ENCODE data around the gene PRR5L. TPM values are rescaled to one million over a fixed set of nuclear protein-coding genes. Genes with fewer than 3 reads are reported as not detected.

Gene PRR5L
- total RNA-seq, 1 donor from 2014 or later, result 32.5 TPM

DNA sequence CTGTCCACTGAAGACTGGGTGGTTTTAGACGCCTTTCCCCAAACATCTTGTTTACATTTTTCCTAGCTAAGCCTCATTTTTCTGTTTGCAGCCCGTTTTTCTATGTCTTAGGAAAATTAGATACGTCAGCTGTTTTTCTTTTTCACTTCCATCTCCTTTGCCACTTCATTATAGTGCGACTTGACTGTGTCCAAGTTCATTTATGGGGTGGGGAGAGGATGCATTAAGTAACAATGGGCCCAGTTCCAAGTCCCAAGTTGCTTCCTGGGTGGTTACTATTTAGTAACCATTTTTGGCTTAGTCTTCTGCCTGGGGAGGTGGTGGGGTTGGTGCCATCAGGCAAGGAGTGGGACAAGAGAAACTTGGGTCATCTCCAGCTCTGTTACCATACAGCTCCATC, 131.0 kb downstream of the PRR5L start:
- Histone ChIP-seq H3K27ac (no peak overlapping the region), H3K4me1 (no peaks in the 10 kb centered on the region), H3K4me3 (no peak overlapping the region), H3K27me3 (no peaks in the 10 kb centered on the region), H3K36me3 (no peaks in the 10 kb centered on the region), H3K9me3 (no peaks in the 10 kb centered on the region)
- TF ChIP-seq, protein P1, sequence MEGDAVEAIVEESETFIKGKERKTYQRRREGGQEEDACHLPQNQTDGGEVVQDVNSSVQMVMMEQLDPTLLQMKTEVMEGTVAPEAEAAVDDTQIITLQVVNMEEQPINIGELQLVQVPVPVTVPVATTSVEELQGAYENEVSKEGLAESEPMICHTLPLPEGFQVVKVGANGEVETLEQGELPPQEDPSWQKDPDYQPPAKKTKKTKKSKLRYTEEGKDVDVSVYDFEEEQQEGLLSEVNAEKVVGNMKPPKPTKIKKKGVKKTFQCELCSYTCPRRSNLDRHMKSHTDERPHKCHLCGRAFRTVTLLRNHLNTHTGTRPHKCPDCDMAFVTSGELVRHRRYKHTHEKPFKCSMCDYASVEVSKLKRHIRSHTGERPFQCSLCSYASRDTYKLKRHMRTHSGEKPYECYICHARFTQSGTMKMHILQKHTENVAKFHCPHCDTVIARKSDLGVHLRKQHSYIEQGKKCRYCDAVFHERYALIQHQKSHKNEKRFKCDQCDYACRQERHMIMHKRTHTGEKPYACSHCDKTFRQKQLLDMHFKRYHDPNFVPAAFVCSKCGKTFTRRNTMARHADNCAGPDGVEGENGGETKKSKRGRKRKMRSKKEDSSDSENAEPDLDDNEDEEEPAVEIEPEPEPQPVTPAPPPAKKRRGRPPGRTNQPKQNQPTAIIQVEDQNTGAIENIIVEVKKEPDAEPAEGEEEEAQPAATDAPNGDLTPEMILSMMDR (IDR thresholded peaks at IDR 0.05), result no peak
- DNase-seq (ENCODE audit: low spot score in 2 of 2), result no peak
- intact Hi-C loops (cut with DNase I), result no loop called here

DNA sequence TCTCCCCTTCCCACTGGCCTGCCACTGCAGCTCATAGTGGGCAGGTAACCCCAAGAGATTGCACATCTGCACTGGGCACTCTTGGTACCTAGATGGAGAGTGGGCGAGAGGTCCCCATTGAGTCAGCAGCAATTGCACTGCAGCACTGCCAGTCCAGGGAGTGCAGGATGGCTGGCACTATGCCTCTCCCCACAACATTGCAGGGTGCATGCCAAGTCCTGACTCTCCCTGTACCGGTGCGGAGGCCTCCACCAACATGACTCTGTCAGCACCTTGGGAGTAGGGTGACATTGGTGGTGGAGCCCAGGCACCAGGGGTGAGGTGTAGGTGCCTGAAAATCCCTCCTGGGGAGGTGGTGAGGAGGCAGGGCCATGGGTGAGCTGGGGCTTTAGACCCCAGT, 131.8 kb downstream of the PRR5L start:
- Histone ChIP-seq H3K4me1 (no peaks in the 10 kb centered on the region), H3K27ac (no peak overlapping the region), H3K36me3 (no peaks in the 10 kb centered on the region), H3K27me3 (no peaks in the 10 kb centered on the region), H3K9me3 (no peaks in the 10 kb centered on the region), H3K4me3 (no peak overlapping the region)
- no peak for DNase-seq (ENCODE audit: low spot score in 2 of 2)
- TF ChIP-seq, protein P1 (IDR thresholded peaks at IDR 0.05), result no peak
- intact Hi-C loops (cut with DNase I), result no loop called here

DNA sequence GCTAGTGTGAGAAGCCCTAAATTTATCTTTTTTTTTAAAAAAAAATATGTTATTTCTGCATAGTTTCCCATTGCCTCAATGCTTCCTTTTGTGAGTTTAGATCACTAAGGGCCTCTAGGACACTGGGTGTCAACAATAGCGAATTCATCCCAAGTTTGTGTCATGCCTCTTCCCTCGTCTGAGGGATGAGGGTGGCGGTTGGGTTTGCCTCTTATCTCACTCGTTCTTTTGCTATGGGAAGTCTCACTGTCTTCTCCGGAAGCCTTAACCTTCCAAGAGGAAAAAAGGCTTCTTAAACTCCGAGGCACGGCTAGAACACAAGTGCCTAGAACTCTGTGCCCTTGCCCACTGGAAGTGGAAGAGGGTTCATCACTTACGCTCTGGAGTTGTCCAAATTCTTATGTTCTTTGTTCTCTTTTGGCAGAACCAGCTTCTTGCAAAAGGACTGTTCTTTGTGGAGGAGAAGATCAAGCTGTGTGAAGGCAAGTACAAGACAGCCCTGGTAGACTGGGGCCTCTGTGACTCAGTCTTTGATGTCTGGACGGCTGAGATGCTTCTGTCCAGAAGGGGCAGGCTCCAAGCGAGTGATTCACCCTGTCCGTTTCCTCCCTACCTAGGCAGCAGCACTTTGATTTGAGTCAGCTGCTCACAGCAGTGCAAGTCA, 135.5 kb downstream of the PRR5L start:
- Histone ChIP-seq H3K36me3 (no peaks in the 10 kb centered on the region), H3K27me3 (no peaks in the 10 kb centered on the region), H3K9me3 (no peaks in the 10 kb centered on the region), H3K27ac (no peak overlapping the region), H3K4me3 (no peak overlapping the region), H3K4me1 (no peaks in the 10 kb centered on the region)
- TF ChIP-seq, protein P1 (IDR thresholded peaks at IDR 0.05), result no peak
- no peak for DNase-seq (ENCODE audit: low spot score in 2 of 2)
- intact Hi-C loops (cut with DNase I), result no loop called here

DNA sequence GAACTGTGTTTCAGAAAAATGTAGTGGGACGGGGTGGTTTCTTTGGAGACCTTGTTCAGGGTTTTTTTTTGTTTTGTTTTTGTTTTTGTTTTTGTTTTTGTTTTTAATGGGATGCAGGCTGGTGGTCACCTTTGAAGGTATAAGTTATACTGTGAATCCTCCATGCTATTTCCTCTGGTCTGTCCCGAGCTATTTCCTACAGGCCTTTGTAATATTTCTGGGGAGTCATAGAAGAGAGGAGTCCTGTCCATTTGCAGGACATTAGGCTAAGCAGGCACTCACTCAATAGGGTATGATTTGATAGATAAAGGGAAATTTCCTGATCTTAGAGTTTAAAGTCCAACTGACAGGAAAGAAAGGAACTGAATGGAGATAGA, 136.0 kb downstream of the PRR5L start:
- no peak for DNase-seq (ENCODE audit: low spot score in 2 of 2)
- H3K27ac ChIP-seq, result no peak overlapping the region
- intact Hi-C loops (cut with DNase I), result no loop called here

DNA sequence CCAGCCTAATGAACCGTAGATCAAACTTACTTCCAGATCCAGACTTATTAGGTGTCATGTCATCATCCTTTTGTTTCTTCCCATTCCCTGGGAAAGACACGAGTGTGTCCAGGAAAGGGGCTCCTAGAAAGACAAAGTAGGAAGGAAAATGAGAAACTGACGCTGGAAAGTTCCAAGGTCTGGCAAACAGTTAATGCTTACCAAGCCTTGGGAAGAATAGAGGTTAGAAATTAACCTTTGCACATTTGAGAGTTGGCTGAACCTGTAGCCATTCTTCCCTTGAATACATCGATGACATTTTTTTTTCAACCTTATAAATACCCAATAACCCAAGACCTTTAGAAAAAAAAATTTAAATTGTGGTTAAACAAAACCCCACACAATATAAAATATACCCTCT, 136.7 kb downstream of the PRR5L start:
- no peak overlapping the region for H3K4me3 ChIP-seq
- H3K36me3 ChIP-seq, result no peaks in the 10 kb centered on the region
- TF ChIP-seq, protein P1 (IDR thresholded peaks at IDR 0.05), result no peak
- no peaks in the 10 kb centered on the region for H3K27me3 ChIP-seq
- intact Hi-C loops (cut with DNase I), result no loop called here
- no peak overlapping the region for H3K27ac ChIP-seq
- no peaks in the 10 kb centered on the region for H3K4me1 ChIP-seq
- H3K9me3 ChIP-seq, result no peaks in the 10 kb centered on the region
- no peak for DNase-seq (ENCODE audit: low spot score in 2 of 2)

More for the DNA sequence above, 136.0 kb downstream of the PRR5L start:
- Histone ChIP-seq H3K36me3 (no peaks in the 10 kb centered on the region), H3K9me3 (no peaks in the 10 kb centered on the region), H3K4me1 (no peaks in the 10 kb centered on the region), H3K27me3 (no peaks in the 10 kb centered on the region), H3K4me3 (no peak overlapping the region)
- TF ChIP-seq, protein P1 (IDR thresholded peaks at IDR 0.05), result no peak

DNA sequence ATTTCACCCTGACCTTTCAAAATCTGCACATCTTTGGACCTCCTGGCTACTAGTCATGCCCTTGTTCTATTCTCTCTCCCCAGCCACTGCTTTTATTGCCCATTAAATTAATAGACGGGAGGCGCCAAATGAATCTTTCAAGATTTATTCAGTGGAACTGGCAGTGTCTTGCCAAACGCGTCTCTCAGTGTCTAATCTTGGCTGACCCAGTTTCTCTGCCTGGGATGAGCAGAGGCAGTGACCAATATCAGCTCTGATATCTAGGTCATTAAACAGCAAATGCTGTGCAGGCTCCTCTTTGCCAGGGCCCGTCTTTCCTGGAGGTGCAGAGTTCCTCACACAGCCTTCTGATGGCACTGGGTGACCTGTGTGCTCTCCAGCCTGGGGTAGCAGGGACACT, 140.0 kb downstream of the PRR5L start:
- intact Hi-C loops (cut with DNase I), result no loop called here
- TF ChIP-seq, protein P1 (IDR thresholded peaks at IDR 0.05), result no peak
- Histone ChIP-seq H3K4me3 (no peak overlapping the region), H3K4me1 (no peaks in the 10 kb centered on the region), H3K36me3 (no peaks in the 10 kb centered on the region), H3K9me3 (no peaks in the 10 kb centered on the region), H3K27me3 (no peaks in the 10 kb centered on the region), H3K27ac (no peak overlapping the region)
- no peak for DNase-seq (ENCODE audit: low spot score in 2 of 2)

Data from ascending aorta (tissue), 2 donors.